Non-pigmented ciliary epithelial cell (primary cell): ENCODE results near the gene PNKP.
A peak's percentile ranks its signal among the peaks of the same experiment; 100 is the strongest.

ENCODE experiments used
- DNase-seq: peaks from one replicate; pipeline ENCODE4 v3.0.0-alpha.2; 2010; ENCODE audit warnings: low read depth

PNKP gene

GRCh38 chr19:49859682-49860335 is 7.6 kb downstream of the PNKP start:
- no peak for DNase-seq

GRCh38 chr19:49858088-49858985 is 9.0 kb downstream of the PNKP start:
- DNase-seq = no peak

- no peak for DNase-seq
Observed at GRCh38 chr19:49857838-49858087, 9.6 kb downstream of the PNKP start.

- DNase-seq = no peak
Observed at GRCh38 chr19:49857061-49857837, 10.1 kb downstream of the PNKP start.

GRCh38 chr19:49856574-49857021 is 10.8 kb downstream of the PNKP start:
- no peak for DNase-seq

- DNase-seq = no peak
Observed at GRCh38 chr19:49855676-49856573, 11.5 kb downstream of the PNKP start.

GRCh38 chr19:49855277-49855675 is 12.1 kb downstream of the PNKP start:
- no peak for DNase-seq

GRCh38 chr19:49854378-49855263 is 12.8 kb downstream of the PNKP start:
- no peak for DNase-seq

GRCh38 chr19:49853852-49854377 is 13.5 kb downstream of the PNKP start:
- DNase-seq = no peak

- DNase-seq = no peak
Observed at GRCh38 chr19:49852631-49853126, 14.7 kb downstream of the PNKP start.

GRCh38 chr19:49851456-49852259 is 15.7 kb downstream of the PNKP start:
- no peak for DNase-seq

GRCh38 chr19:49850487-49851342 is 16.7 kb downstream of the PNKP start, which contains the start of gene PTOV1:
Gene PTOV1 (plus strand): TSS chr19:49851159.
- DNase-seq = peak; percentile 70

- DNase-seq = no peak
Observed at GRCh38 chr19:49850221-49850486, 17.2 kb downstream of the PNKP start.

GRCh38 chr19:49849433-49850220 is 17.7 kb downstream of the PNKP start:
- no peak for DNase-seq

GRCh38 chr19:49848938-49849337 is 18.4 kb downstream of the PNKP start:
- DNase-seq = no peak

GRCh38 chr19:49847731-49848696 is 19.4 kb downstream of the PNKP start:
- peak; percentile 82 for DNase-seq

GRCh38 chr19:49846408-49846807 is 21.0 kb downstream of the PNKP start:
- DNase-seq = no peak
